NB4 (cell line): ENCODE results near the gene IL31.

Experiments used
- MYC ChIP-seq: IDR thresholded peaks from 2 replicates; pipeline ENCODE4 v1.6.1; 2011; ENCODE audit warnings: low read depth, low read length
- POLR2A ChIP-seq: IDR thresholded peaks from 2 replicates; pipeline ENCODE4 v1.6.1; 2011; ENCODE audit warnings: mild to moderate bottlenecking; ENCODE audit not compliant: insufficient read length; ENCODE audit errors: extremely low read depth
- TF ChIP-seq, protein P1 (sequence below): IDR thresholded peaks from one replicate; pipeline ENCODE4 v1.5.1; 2012; ENCODE audit warnings: low read depth, low read length
- TF ChIP-seq, protein P2 (sequence below): IDR thresholded peaks from 2 replicates; pipeline ENCODE4 v1.6.1; 2011; ENCODE audit warnings: low read depth, low read length

DNA sequence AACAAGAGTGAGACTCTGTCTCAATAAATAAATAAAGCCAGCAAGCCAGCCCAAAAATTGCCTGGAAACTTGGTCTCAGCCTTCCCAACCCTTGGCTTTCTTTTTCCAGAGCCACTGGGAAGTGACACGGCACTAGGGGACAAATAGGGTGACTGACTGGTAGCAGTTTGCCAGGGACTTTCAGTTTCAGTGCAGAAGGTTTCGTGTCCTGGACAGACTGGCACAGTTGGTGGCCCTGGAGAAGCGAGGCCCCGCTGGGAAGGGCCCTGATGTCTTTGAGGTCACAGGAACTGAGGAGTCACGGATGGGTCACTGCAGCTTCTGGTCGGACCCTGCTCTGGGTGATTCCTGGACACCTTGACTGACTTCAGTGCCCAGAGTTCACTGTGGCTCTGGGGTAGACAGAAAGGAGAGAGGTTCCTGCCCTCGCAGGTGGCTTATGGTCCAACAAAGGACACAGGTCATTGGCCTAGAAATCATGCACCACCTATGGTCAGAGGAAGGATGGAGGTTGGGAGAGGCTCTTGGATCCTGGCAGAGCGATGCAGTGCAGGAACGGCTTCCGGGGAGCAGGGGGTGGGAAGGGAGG lies 11.6 kb upstream of the IL31 start:
- TF ChIP-seq, protein P1, sequence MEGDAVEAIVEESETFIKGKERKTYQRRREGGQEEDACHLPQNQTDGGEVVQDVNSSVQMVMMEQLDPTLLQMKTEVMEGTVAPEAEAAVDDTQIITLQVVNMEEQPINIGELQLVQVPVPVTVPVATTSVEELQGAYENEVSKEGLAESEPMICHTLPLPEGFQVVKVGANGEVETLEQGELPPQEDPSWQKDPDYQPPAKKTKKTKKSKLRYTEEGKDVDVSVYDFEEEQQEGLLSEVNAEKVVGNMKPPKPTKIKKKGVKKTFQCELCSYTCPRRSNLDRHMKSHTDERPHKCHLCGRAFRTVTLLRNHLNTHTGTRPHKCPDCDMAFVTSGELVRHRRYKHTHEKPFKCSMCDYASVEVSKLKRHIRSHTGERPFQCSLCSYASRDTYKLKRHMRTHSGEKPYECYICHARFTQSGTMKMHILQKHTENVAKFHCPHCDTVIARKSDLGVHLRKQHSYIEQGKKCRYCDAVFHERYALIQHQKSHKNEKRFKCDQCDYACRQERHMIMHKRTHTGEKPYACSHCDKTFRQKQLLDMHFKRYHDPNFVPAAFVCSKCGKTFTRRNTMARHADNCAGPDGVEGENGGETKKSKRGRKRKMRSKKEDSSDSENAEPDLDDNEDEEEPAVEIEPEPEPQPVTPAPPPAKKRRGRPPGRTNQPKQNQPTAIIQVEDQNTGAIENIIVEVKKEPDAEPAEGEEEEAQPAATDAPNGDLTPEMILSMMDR = no peak
- TF ChIP-seq POLR2A (no peak), MYC (no peak)
- TF ChIP-seq, protein P2, sequence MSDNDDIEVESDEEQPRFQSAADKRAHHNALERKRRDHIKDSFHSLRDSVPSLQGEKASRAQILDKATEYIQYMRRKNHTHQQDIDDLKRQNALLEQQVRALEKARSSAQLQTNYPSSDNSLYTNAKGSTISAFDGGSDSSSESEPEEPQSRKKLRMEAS = no peak
